Keratinocyte (primary cell): Measurements from ENCODE around the gene SP140. TPM values are rescaled to one million over a fixed set of nuclear protein-coding genes. Genes with fewer than 3 reads are reported as not detected.
A peak's percentile ranks its signal among the peaks of the same experiment; 100 is the strongest.

Source experiments
- DNase-seq: peaks from one replicate; pipeline ENCODE4 v3.0.0-alpha.2; 2011; ENCODE audit warnings: low read depth, missing footprints, low spot score
- FAIRE-seq: peaks from 2 replicates; lab custom pipeline; 2011; peaks lifted over from hg19 to GRCh38; lab: Jason Lieb, UNC
- H2AFZ ChIP-seq: 2 replicates; pipeline ENCODE4 v1.6.0; 2012; ENCODE audit warnings: low read length, control low read depth, inconsistent platforms; ENCODE audit not compliant: control insufficient read depth
- H3K27ac ChIP-seq: 2 replicates; pipeline ENCODE4 v1.5.1; 2011; ENCODE audit warnings: low read length; ENCODE audit not compliant: control insufficient read depth, insufficient read depth
- H3K27me3 ChIP-seq: 3 replicates; pipeline ENCODE4 v1.6.0; 2011; ENCODE audit warnings: low read length; ENCODE audit not compliant: control insufficient read depth, insufficient read depth; ENCODE audit errors: extremely low read depth
- H3K36me3 ChIP-seq, 2 experiments: 2 replicates in 1 of 2; 3 replicates in 1 of 2; pipeline ENCODE4 v1.5.1; 2011; ENCODE audit warnings: low read length in 2 of 2, mild to moderate bottlenecking in 1 of 2; ENCODE audit not compliant: control insufficient read depth in 2 of 2, insufficient read depth in 2 of 2; ENCODE audit errors: extremely low read depth in 1 of 2
- H3K4me1 ChIP-seq: 3 replicates; pipeline ENCODE4 v1.5.1; 2011; ENCODE audit warnings: low read length; ENCODE audit not compliant: control insufficient read depth, insufficient read depth; ENCODE audit errors: extremely low read depth
- H3K4me2 ChIP-seq: 3 replicates; pipeline ENCODE4 v1.6.0; 2011; ENCODE audit warnings: low read depth, low read length; ENCODE audit not compliant: control insufficient read depth, insufficient read depth; ENCODE audit errors: extremely low read depth
- H3K4me3 ChIP-seq, 3 experiments: fragments of 200-600 bp in 1 of 3; sonication (generic) in 1 of 3; 2 replicates in 2 of 3; 3 replicates in 1 of 3; pipeline ENCODE4 v1.5.1; 2011 to 2016; ENCODE audit warnings: low read length in 3 of 3, mild to moderate bottlenecking in 3 of 3, control low read depth in 2 of 3, inconsistent platforms in 1 of 3, low read depth in 1 of 3, mixed read lengths in 1 of 3, mixed run types in 1 of 3, moderate library complexity in 1 of 3; ENCODE audit not compliant: control insufficient read depth in 2 of 3, insufficient read depth in 2 of 3; ENCODE audit errors: extremely low read depth in 1 of 3
- H3K79me2 ChIP-seq: 2 replicates; pipeline ENCODE4 v1.6.0; 2012; ENCODE audit warnings: low read length; ENCODE audit not compliant: control insufficient read depth, insufficient read depth
- H3K9ac ChIP-seq: 3 replicates; pipeline ENCODE4 v1.6.0; 2011; ENCODE audit warnings: low read length; ENCODE audit not compliant: control insufficient read depth, insufficient read depth; ENCODE audit errors: extremely low read depth
- H3K9me1 ChIP-seq: 3 replicates; pipeline ENCODE4 v1.6.0; 2011; ENCODE audit warnings: low read length; ENCODE audit not compliant: control insufficient read depth, insufficient read depth; ENCODE audit errors: extremely low read depth
- H3K9me3 ChIP-seq: 2 replicates; pipeline ENCODE4 v1.5.1; 2012; ENCODE audit warnings: low read depth, low read length; ENCODE audit not compliant: control insufficient read depth
- H4K20me1 ChIP-seq: 3 replicates; pipeline ENCODE4 v1.6.0; 2011; ENCODE audit warnings: low read length; ENCODE audit not compliant: control insufficient read depth, insufficient read depth; ENCODE audit errors: extremely low read depth
- CTCF ChIP-seq, 3 experiments: IDR thresholded peaks in 1 of 3; conservative IDR thresholded peaks in 1 of 3; optimal IDR thresholded peaks in 1 of 3; 2 replicates in 2 of 3; 3 replicates in 1 of 3; pipeline versions ENCODE3 to v1.5.1; 2011; ENCODE audit warnings: low read length in 3 of 3, mild to moderate bottlenecking in 3 of 3, moderate library complexity in 2 of 3, control low read depth in 1 of 3, inconsistent platforms in 1 of 3; ENCODE audit not compliant: insufficient read depth in 2 of 3; ENCODE audit errors: extremely low read depth in 1 of 3
- EZH2 ChIP-seq: IDR thresholded peaks from one replicate; pipeline ENCODE4 v1.6.1; 2012; ENCODE audit warnings: inconsistent platforms, mild to moderate bottlenecking, low read length, moderate library complexity
- dilution Hi-C: fragments of 300-500 bp; cut with MboI; formaldehyde crosslinking; loops from one replicate; pipeline ENCODE4 v1.7.0; 2020; ENCODE audit warnings: low sequenced_read_pairs; ENCODE audit not compliant: extremely low pct_ligation_motif_present
- polyA plus RNA-seq, 5 experiments: library from polyadenylated mRNA; depleted of rRNA in 3 of 5; stranded (reverse) in 3 of 5; stranded (forward) in 1 of 5; unstranded in 1 of 5; fragments of >200 nt; gene quantifications; 1 replicate in 1 of 5; 2 replicates in 3 of 5; 3 replicates in 1 of 5; pipeline versions ENCODE4 v1.2.1 to v1.2.3, GENCODE V29; 2011 to 2012; ENCODE audit warnings: missing spikeins in 2 of 5, low read depth in 1 of 5, low replicate concordance in 1 of 5

Gene SP140
- polyA plus RNA-seq, 1 donor (not counting 4 experiments of a cell fraction or from before 2014, with no cell fraction given) = 1.2 TPM

DNA sequence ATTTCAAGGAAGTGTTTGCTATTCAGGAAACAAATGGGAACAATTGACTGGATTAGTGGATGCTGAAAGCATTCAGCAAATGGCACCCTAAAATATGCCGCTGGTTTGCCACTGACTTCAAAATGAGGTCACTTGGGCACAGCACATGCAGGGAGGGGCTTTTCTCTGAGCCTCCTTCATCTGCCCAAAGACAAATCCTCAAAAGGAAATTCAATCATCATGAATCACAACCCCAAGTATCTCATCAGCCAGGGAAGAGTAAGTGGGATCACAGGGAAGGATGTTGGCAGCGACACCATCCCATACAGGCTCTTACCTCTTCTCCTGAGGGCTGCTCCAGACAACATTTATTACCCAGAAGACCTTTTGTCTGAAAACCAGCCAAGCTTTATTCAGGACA, 87.1 kb downstream of the SP140 start:
- TF ChIP-seq CTCF (optimal IDR thresholded peaks at IDR 0.05 in 1 of 3, IDR thresholded peaks at IDR 0.05 in 1 of 3, conservative IDR thresholded peaks at IDR 0.05 in 1 of 3; ENCODE audit: extremely low read depth in 1 of 3, insufficient read depth in 2 of 3, low read length in 3 of 3) = no peak
- no peak for TF ChIP-seq EZH2
- Histone ChIP-seq H3K36me3 (no peaks in the 10 kb centered on the region), H3K79me2 (no peaks in the 10 kb centered on the region), H3K9ac (no peak overlapping the region), H3K9me3 (no peaks in the 10 kb centered on the region), H3K4me2 (no peak overlapping the region), H3K4me3 (no peak overlapping the region), H3K27me3 (no peaks in the 10 kb centered on the region), H3K9me1 (no peaks in the 10 kb centered on the region), H3K4me1 (peaks cover 4% of the 10 kb centered on the region), H3K27ac (no peak overlapping the region), H2AFZ (no peak overlapping the region), H4K20me1 (no peaks in the 10 kb centered on the region)
- DNase-seq (peak; percentile 13), FAIRE-seq (peak; percentile 71)
- dilution Hi-C loops = no loop called here

DNA sequence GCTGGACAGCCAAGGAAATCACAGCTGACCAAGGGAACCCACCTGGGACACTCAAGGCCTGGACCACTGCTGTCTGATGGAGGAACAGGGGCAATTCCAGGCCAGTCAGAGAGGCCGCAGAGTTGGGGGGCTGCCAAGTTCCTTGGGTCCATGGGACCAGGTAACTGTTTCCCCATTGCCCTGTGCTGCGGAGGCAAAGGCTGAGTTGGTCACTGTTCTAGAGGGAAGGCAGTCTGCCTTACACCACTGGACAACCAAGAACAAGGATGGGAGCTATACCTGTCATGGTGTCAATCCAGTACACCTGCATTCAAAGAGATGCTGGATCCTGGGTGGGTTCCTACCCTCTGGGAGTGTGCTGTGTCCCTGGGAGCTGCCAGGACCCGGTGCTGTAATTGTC, 91.8 kb downstream of the SP140 start:
- Histone ChIP-seq H3K27ac (no peak overlapping the region), H3K4me1 (peaks cover 4% of the 10 kb centered on the region), H3K4me2 (no peak overlapping the region), H3K27me3 (no peaks in the 10 kb centered on the region), H2AFZ (no peak overlapping the region), H3K9ac (no peak overlapping the region), H3K4me3 (no peak overlapping the region), H3K9me3 (no peaks in the 10 kb centered on the region), H3K36me3 (no peaks in the 10 kb centered on the region), H4K20me1 (no peaks in the 10 kb centered on the region), H3K9me1 (no peaks in the 10 kb centered on the region), H3K79me2 (no peaks in the 10 kb centered on the region)
- dilution Hi-C loops = no loop called here
- DNase-seq (no peak), FAIRE-seq (no peak)
- TF ChIP-seq EZH2 (no peak), CTCF (optimal IDR thresholded peaks at IDR 0.05 in 1 of 3, IDR thresholded peaks at IDR 0.05 in 1 of 3, conservative IDR thresholded peaks at IDR 0.05 in 1 of 3; ENCODE audit: extremely low read depth in 1 of 3, insufficient read depth in 2 of 3, low read length in 3 of 3) (no peak)
